ENCODE measurements around the gene DNAJA2. TPM values are rescaled to one million over a fixed set of nuclear protein-coding genes. Genes with fewer than 3 reads are reported as not detected.

The DNAJA2 gene
- total RNA-seq, 2 donors from 2014 or later, result 24.4 to 30.0 TPM

- no peak overlapping the region for H3K4me3 ChIP-seq
- H3K27me3 ChIP-seq, result no peaks in the 10 kb centered on the region
- peaks cover 19 to 27% of the 10 kb centered on the region in 2 donors for H3K36me3 ChIP-seq (replicated peaks in 1 of 2; ENCODE audit: insufficient read depth in 1 of 2, low read depth in 2 of 2)
- TF ChIP-seq POLR2A (IDR thresholded peaks at IDR 0.05), result no peak
- no peak for TF ChIP-seq CTCF (IDR thresholded peaks at IDR 0.05)
- peaks cover 3% of the 10 kb centered on the region for H3K4me1 ChIP-seq
- no peak overlapping the region for H3K27ac ChIP-seq
- 84 to 91% methylated on average over 7 to 8 of the region's 8 CpGs for WGBS, 2 donors
- DNase-seq (no peak), ATAC-seq (no peak)
- intact Hi-C loops (cut with DNase I), result no loop called here
- no peaks in the 10 kb centered on the region for H3K9me3 ChIP-seq
These were observed 46.2 kb downstream of the DNAJA2 start for GRCh38 chr16:46927273-46927672.

GRCh38 chr16:46926470-46927225, 46.8 kb downstream of the DNAJA2 start:
- Histone ChIP-seq H3K4me3 (no peak overlapping the region), H3K27ac (no peak overlapping the region), H3K4me1 (peaks cover 10% of the 10 kb centered on the region), H3K9me3 (no peaks in the 10 kb centered on the region), H3K36me3 (replicated peaks in 1 of 2; ENCODE audit: insufficient read depth in 1 of 2, low read depth in 2 of 2) (peaks cover 19 to 28% of the 10 kb centered on the region in 2 donors), H3K27me3 (no peaks in the 10 kb centered on the region)
- TF ChIP-seq CTCF (IDR thresholded peaks at IDR 0.05) (no peak), POLR2A (IDR thresholded peaks at IDR 0.05) (no peak)
- WGBS, 2 donors, result 85 to 89% methylated on average over 7 to 13 of the region's 13 CpGs
- DNase-seq (peak in 1 of 4 donors; percentile 10), ATAC-seq (no peak)
- intact Hi-C loops (cut with DNase I), result no loop called here

GRCh38 chr16:46924402-46924801, 49.1 kb downstream of the DNAJA2 start:
- peaks cover 19 to 26% of the 10 kb centered on the region in 2 donors for H3K36me3 ChIP-seq (replicated peaks in 1 of 2; ENCODE audit: insufficient read depth in 1 of 2, low read depth in 2 of 2)
- H3K27me3 ChIP-seq, result no peaks in the 10 kb centered on the region
- DNase-seq, result peak in 1 of 4 donors; percentile 12
- intact Hi-C loops (cut with DNase I), result no loop called here
- H3K4me3 ChIP-seq, result no peak overlapping the region
- no peak overlapping the region for H3K27ac ChIP-seq
- peaks cover 32% of the 10 kb centered on the region for H3K4me1 ChIP-seq
- no peak for ATAC-seq
- H3K9me3 ChIP-seq, result no peaks in the 10 kb centered on the region
- TF ChIP-seq CTCF (IDR thresholded peaks at IDR 0.05), result no peak
- no peak for TF ChIP-seq POLR2A (IDR thresholded peaks at IDR 0.05)
- 49 to 72% methylated on average over 3 to 6 of the region's 6 CpGs for WGBS, 2 donors

- no peak for TF ChIP-seq CTCF (IDR thresholded peaks at IDR 0.05)
- no peak for TF ChIP-seq POLR2A (IDR thresholded peaks at IDR 0.05)
- H3K9me3 ChIP-seq, result no peaks in the 10 kb centered on the region
- H3K4me1 ChIP-seq, result peaks cover 39% of the 10 kb centered on the region
- ATAC-seq (no peak), DNase-seq (peak in 1 of 4 donors; percentile 12)
- H3K4me3 ChIP-seq, result no peak overlapping the region
- WGBS, 2 donors, result 59 to 63% methylated on average over 12 to 19 of the region's 19 CpGs
- intact Hi-C loops (cut with DNase I), result no loop called here
- no peak overlapping the region for H3K27ac ChIP-seq
- no peaks in the 10 kb centered on the region for H3K27me3 ChIP-seq
- peaks cover 19 to 23% of the 10 kb centered on the region in 2 donors for H3K36me3 ChIP-seq (replicated peaks in 1 of 2; ENCODE audit: insufficient read depth in 1 of 2, low read depth in 2 of 2)
These were observed 49.8 kb downstream of the DNAJA2 start for GRCh38 chr16:46923513-46924295.
